ENCODE data around the gene ZDHHC17.

ZDHHC17 gene

GRCh38 chr12:76836633-76837032, 72.7 kb downstream of the ZDHHC17 start:
- DNase-seq, result no peak

- no peak for DNase-seq
These were observed 83.3 kb downstream of the ZDHHC17 start for GRCh38 chr12:76847260-76847659.

- no peak for DNase-seq
These were observed 84.2 kb downstream of the ZDHHC17 start for GRCh38 chr12:76848132-76848531.

- no peak for DNase-seq
These were observed 88.2 kb downstream of the ZDHHC17 start for GRCh38 chr12:76852106-76852505.

GRCh38 chr12:76855271-76855670, 91.4 kb downstream of the ZDHHC17 start:
- DNase-seq, result no peak

- no peak for DNase-seq
These were observed 92.2 kb downstream of the ZDHHC17 start for GRCh38 chr12:76856018-76856644.

- DNase-seq, result no peak
These were observed 95.7 kb downstream of the ZDHHC17 start for GRCh38 chr12:76859611-76860010.

- no peak for DNase-seq
These were observed 96.3 kb downstream of the ZDHHC17 start for GRCh38 chr12:76860256-76860655.

- no peak for DNase-seq
These were observed 99.2 kb downstream of the ZDHHC17 start for GRCh38 chr12:76863005-76863670.

GRCh38 chr12:76863837-76864236, 99.9 kb downstream of the ZDHHC17 start:
- no peak for DNase-seq

GRCh38 chr12:76864791-76865400, 101.0 kb downstream of the ZDHHC17 start:
- DNase-seq, result no peak

- DNase-seq, result no peak
These were observed 102.2 kb downstream of the ZDHHC17 start for GRCh38 chr12:76866151-76866567.

- DNase-seq, result no peak
These were observed 102.8 kb downstream of the ZDHHC17 start for GRCh38 chr12:76866726-76867125.

GRCh38 chr12:76871082-76871481, 107.2 kb downstream of the ZDHHC17 start:
- no peak for DNase-seq

GRCh38 chr12:76871742-76872141, 107.8 kb downstream of the ZDHHC17 start:
- DNase-seq, result no peak

- no peak for DNase-seq
These were observed 108.5 kb downstream of the ZDHHC17 start for GRCh38 chr12:76872415-76872814.

- DNase-seq, result no peak
These were observed 110.1 kb downstream of the ZDHHC17 start for GRCh38 chr12:76874027-76874426.

- no peak for DNase-seq
These were observed 110.7 kb downstream of the ZDHHC17 start for GRCh38 chr12:76874491-76875190.

- no peak for DNase-seq
These were observed 112.8 kb downstream of the ZDHHC17 start for GRCh38 chr12:76876696-76877229.

GRCh38 chr12:76878099-76878898, 114.4 kb downstream of the ZDHHC17 start:
- DNase-seq, result peak in 1 of 4 experiments; percentile 9

GRCh38 chr12:76878899-76879709, 115.2 kb downstream of the ZDHHC17 start, which contains the start of gene CSRP2:
Gene CSRP2 (minus strand): TSS chr12:76879019. CDS start chr12:76866260, 12,759 bp downstream.
- peak in 2 of 4 experiments; percentile 10 to 38 for DNase-seq

All from activated naive CD4-positive, alpha-beta T cell (primary cell).